Measurements from ENCODE around the gene MGMT. TPM values are rescaled to one million over a fixed set of nuclear protein-coding genes. Genes with fewer than 3 reads are reported as not detected.
A peak's percentile ranks its signal among the peaks of the same experiment; 100 is the strongest.

MGMT gene
- total RNA-seq, 6 experiments from 2014 or later: 36.5 to 53.4 (median 42.3) TPM

GRCh38 chr10:129759214-129760002, 292.4 kb downstream of the MGMT start:
- ATAC-seq: no peak
- WGBS (ENCODE audit: insufficient coverage, low coverage, low lambda C conversion rate, missing lambda C conversion rate): 74% methylated on average over 6 of the region's 21 CpGs
- intact Hi-C loops (cut with DNase I): no loop called here
- no peak for TF ChIP-seq POLR2A (IDR thresholded peaks at IDR 0.05)
- Histone ChIP-seq H3K27me3 (no peaks in the 10 kb centered on the region), H3K27ac (no peak overlapping the region), H3K4me1 (peaks cover 0 to 41% (median 19%) of the 10 kb centered on the region in 4 donors), H3K36me3 (peaks cover 0 to 10% (median 0%) of the 10 kb centered on the region in 4 donors), H3K9me3 (no peaks in the 10 kb centered on the region), H3K4me3 (no peak overlapping the region)
- DNase-seq: peak in 2 of 3 donors; percentile 10 to 31

- peaks cover 0 to 10% (median 0%) of the 10 kb centered on the region in 4 donors for H3K36me3 ChIP-seq
- H3K27me3 ChIP-seq: no peaks in the 10 kb centered on the region
- whole genome bisulfite sequencing (ENCODE audit: insufficient coverage, low coverage, low lambda C conversion rate, missing lambda C conversion rate): no CpG with 5 or more reads among the region's 11 CpGs
- H3K9me3 ChIP-seq: no peaks in the 10 kb centered on the region
- TF ChIP-seq POLR2A (IDR thresholded peaks at IDR 0.05): no peak
- H3K27ac ChIP-seq: no peak overlapping the region
- DNase-seq (peak in 2 of 3 donors; percentile 21 to 65), ATAC-seq (no peak)
- peaks cover 0 to 36% (median 16%) of the 10 kb centered on the region in 4 donors for H3K4me1 ChIP-seq
- intact Hi-C loops (cut with DNase I): no loop called here
- no peak overlapping the region for H3K4me3 ChIP-seq
Observed at GRCh38 chr10:129760003-129760315, 292.9 kb downstream of the MGMT start.

- Histone ChIP-seq H3K4me1 (peaks cover 0 to 31% (median 14%) of the 10 kb centered on the region in 4 donors), H3K27ac (no peak overlapping the region), H3K36me3 (peaks cover 0 to 10% (median 0%) of the 10 kb centered on the region in 4 donors), H3K9me3 (no peaks in the 10 kb centered on the region), H3K4me3 (no peak overlapping the region), H3K27me3 (no peaks in the 10 kb centered on the region)
- ATAC-seq (no peak), DNase-seq (peak in 1 of 3 donors; percentile 18)
- intact Hi-C loops (cut with DNase I): no loop called here
- 97% methylated on average over 4 of the region's 7 CpGs for WGBS (ENCODE audit: insufficient coverage, low coverage, low lambda C conversion rate, missing lambda C conversion rate)
- no peak for TF ChIP-seq POLR2A (IDR thresholded peaks at IDR 0.05)
- TF ChIP-seq, protein P1, sequence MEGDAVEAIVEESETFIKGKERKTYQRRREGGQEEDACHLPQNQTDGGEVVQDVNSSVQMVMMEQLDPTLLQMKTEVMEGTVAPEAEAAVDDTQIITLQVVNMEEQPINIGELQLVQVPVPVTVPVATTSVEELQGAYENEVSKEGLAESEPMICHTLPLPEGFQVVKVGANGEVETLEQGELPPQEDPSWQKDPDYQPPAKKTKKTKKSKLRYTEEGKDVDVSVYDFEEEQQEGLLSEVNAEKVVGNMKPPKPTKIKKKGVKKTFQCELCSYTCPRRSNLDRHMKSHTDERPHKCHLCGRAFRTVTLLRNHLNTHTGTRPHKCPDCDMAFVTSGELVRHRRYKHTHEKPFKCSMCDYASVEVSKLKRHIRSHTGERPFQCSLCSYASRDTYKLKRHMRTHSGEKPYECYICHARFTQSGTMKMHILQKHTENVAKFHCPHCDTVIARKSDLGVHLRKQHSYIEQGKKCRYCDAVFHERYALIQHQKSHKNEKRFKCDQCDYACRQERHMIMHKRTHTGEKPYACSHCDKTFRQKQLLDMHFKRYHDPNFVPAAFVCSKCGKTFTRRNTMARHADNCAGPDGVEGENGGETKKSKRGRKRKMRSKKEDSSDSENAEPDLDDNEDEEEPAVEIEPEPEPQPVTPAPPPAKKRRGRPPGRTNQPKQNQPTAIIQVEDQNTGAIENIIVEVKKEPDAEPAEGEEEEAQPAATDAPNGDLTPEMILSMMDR (IDR thresholded peaks at IDR 0.05): no peak
Observed at GRCh38 chr10:129760416-129760815, 293.4 kb downstream of the MGMT start.

- H3K27ac ChIP-seq: no peak overlapping the region
- TF ChIP-seq, protein P1 (IDR thresholded peaks at IDR 0.05): no peak
- TF ChIP-seq POLR2A (IDR thresholded peaks at IDR 0.05): no peak
Observed at GRCh38 chr10:129761197-129761972, 294.3 kb downstream of the MGMT start.

DNA sequence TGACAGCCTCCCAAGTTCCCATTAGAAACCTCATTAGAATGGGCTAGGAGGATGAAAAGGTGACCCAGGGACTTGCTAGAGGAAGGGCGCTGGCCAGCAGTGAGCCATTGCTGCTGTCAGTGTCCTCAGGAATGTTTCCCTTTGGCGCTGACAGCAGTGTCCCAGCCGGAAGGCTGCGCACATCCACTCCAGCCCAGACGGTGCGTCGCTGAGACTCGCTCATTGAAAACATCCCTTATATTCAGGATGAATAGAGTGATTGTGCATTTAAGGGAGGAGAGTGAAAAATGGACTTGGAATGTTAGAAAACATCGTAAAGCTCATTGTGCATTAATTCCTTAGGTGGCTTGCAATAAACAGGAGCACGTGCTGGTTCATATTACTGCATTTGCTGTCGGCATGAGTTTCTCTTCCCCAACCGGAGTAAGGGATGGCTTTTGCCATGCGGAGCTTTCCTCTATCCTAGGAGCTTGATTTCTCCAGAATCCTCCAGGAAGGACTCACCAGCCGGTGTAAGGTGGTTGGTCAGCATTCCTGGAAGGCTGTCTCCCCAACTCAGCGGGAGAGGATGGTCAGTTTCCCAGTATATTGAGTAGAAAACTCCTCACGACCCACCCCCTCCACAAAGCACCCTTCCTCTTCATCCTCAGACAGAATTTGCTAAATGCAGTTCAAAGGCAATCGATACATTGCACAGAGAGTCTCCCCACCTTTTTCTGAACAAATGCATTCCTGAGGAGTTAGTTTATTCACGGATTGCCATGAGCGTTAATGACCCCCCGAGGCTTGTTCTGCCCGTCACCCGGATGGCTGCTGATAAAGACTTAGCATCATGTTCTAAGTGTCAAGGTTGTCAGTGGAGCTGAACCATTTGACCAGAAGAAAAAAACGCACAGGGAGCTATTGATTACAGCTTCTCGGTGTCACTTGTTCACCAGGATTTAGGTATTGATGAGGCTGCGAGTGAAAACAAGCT, 295.2 kb downstream of the MGMT start:
- H3K36me3 ChIP-seq: peaks cover 0 to 10% (median 0%) of the 10 kb centered on the region in 4 donors
- H3K4me1 ChIP-seq: peaks cover 0 to 14% (median 7%) of the 10 kb centered on the region in 4 donors
- TF ChIP-seq POLR2A (IDR thresholded peaks at IDR 0.05): no peak
- TF ChIP-seq, protein P1 (IDR thresholded peaks at IDR 0.05): no peak
- intact Hi-C loops (cut with DNase I): no loop called here
- WGBS (ENCODE audit: insufficient coverage, low coverage, low lambda C conversion rate, missing lambda C conversion rate): 91% methylated on average over 18 of the region's 25 CpGs
- no peak for ATAC-seq
- no peak overlapping the region for H3K27ac ChIP-seq
- no peaks in the 10 kb centered on the region for H3K9me3 ChIP-seq
- peak; percentile 2 to 32 (median 18) for DNase-seq
- no peaks in the 10 kb centered on the region for H3K27me3 ChIP-seq
- no peak overlapping the region for H3K4me3 ChIP-seq

More at GRCh38 chr10:129761197-129761972, 294.3 kb downstream of the MGMT start:
- no peaks in the 10 kb centered on the region for H3K9me3 ChIP-seq
- no peak overlapping the region for H3K4me3 ChIP-seq
- peaks cover 0 to 22% (median 10%) of the 10 kb centered on the region in 4 donors for H3K4me1 ChIP-seq
- peaks cover 0 to 10% (median 0%) of the 10 kb centered on the region in 4 donors for H3K36me3 ChIP-seq
- WGBS (ENCODE audit: insufficient coverage, low coverage, low lambda C conversion rate, missing lambda C conversion rate): 98% methylated on average over 14 of the region's 24 CpGs
- DNase-seq (peak; percentile 17 to 23 (median 18)), ATAC-seq (no peak)
- intact Hi-C loops (cut with DNase I): no loop called here
- no peaks in the 10 kb centered on the region for H3K27me3 ChIP-seq
